Mesodermal cell (in vitro differentiated cells): Measurements from ENCODE around the gene TMEM94.

Source experiments
- H3K27ac ChIP-seq: 2 replicates; pipeline ENCODE4 v1.7.0; 2013; ENCODE audit warnings: mild to moderate bottlenecking, low read depth, low read length, moderate library complexity; ENCODE audit not compliant: severe bottlenecking
- H3K36me3 ChIP-seq: 2 replicates; pipeline ENCODE4 v1.7.1; 2013; ENCODE audit warnings: mild to moderate bottlenecking, low read length, moderate library complexity; ENCODE audit not compliant: control insufficient read depth, insufficient read depth
- H3K4me1 ChIP-seq: one replicate; pipeline ENCODE4 v1.7.1; 2013; ENCODE audit warnings: mild to moderate bottlenecking, low read length; ENCODE audit not compliant: insufficient read depth, control insufficient read depth, poor library complexity, severe bottlenecking
- H3K4me3 ChIP-seq: 2 replicates; pipeline ENCODE4 v1.7.0; 2013; ENCODE audit warnings: low read length, control low read depth, mild to moderate bottlenecking; ENCODE audit not compliant: insufficient read depth, poor library complexity, severe bottlenecking; ENCODE audit errors: extremely low read depth
- H3K9me3 ChIP-seq: 2 replicates; pipeline ENCODE4 v1.7.1; 2013; ENCODE audit warnings: mild to moderate bottlenecking, low read length, moderate library complexity; ENCODE audit not compliant: control insufficient read depth
- WGBS, 2 experiments: methylation state at CpG; one replicate each; pipeline ENCODE4 v1.1.5; 2013; ENCODE audit warnings: missing lambda C conversion rate in 2 of 2; ENCODE audit not compliant: insufficient coverage in 2 of 2; 5-methylcytosine and 5-hydroxymethylcytosine counted together

TMEM94 gene

GRCh38 chr17:75544250-75544649, 87.8 kb downstream of the TMEM94 start:
- H3K27ac ChIP-seq, result no peak overlapping the region
- H3K9me3 ChIP-seq, result no peaks in the 10 kb centered on the region
- H3K36me3 ChIP-seq, result peaks cover 5% of the 10 kb centered on the region
- peaks cover 18% of the 10 kb centered on the region for H3K4me1 ChIP-seq
- WGBS, 2 experiments, result 86 to 100% methylated on average over 1 to 8 of the region's 8 CpGs
- H3K4me3 ChIP-seq, result no peak overlapping the region

GRCh38 chr17:75546181-75546580, 89.7 kb downstream of the TMEM94 start:
- H3K4me3 ChIP-seq, result no peak overlapping the region
- 94 to 97% methylated on average over 5 to 12 of the region's 13 CpGs for WGBS, 2 experiments
- H3K9me3 ChIP-seq, result no peaks in the 10 kb centered on the region

GRCh38 chr17:75547091-75547490, 90.7 kb downstream of the TMEM94 start:
- Histone ChIP-seq H3K4me3 (no peak overlapping the region), H3K9me3 (no peaks in the 10 kb centered on the region), H3K36me3 (peaks cover 5% of the 10 kb centered on the region), H3K27ac (no peak overlapping the region), H3K4me1 (peaks cover 33% of the 10 kb centered on the region)
- WGBS, 2 experiments, result 89 to 93% methylated on average over 9 of the region's 9 CpGs

More at GRCh38 chr17:75546181-75546580, 89.7 kb downstream of the TMEM94 start:
- peaks cover 5% of the 10 kb centered on the region for H3K36me3 ChIP-seq
- H3K27ac ChIP-seq, result no peak overlapping the region
- peaks cover 26% of the 10 kb centered on the region for H3K4me1 ChIP-seq

GRCh38 chr17:75548813-75549212, 92.4 kb downstream of the TMEM94 start:
- Histone ChIP-seq H3K4me3 (no peak overlapping the region), H3K9me3 (no peaks in the 10 kb centered on the region), H3K27ac (no peak overlapping the region), H3K4me1 (peaks cover 50% of the 10 kb centered on the region), H3K36me3 (peaks cover under 1% of the 10 kb centered on the region)
- WGBS, 2 experiments, result 86 to 95% methylated on average over 3 to 5 of the region's 5 CpGs
